GM12891 (cell line): Measurements from ENCODE around the gene TARBP1.

Experiments
- POLR2A ChIP-seq: IDR thresholded peaks from 2 replicates; pipeline ENCODE4 v1.6.1; 2011; ENCODE audit warnings: low read depth, low read length, control low read depth
- POLR2AphosphoS5 ChIP-seq: IDR thresholded peaks from 2 replicates; pipeline ENCODE4 v1.6.1; 2011; ENCODE audit warnings: low read depth, low read length, control low read depth
- SPI1 ChIP-seq: IDR thresholded peaks from 2 replicates; pipeline ENCODE4 v1.6.1; 2011; ENCODE audit warnings: low read depth, low read length, control low read depth

DNA sequence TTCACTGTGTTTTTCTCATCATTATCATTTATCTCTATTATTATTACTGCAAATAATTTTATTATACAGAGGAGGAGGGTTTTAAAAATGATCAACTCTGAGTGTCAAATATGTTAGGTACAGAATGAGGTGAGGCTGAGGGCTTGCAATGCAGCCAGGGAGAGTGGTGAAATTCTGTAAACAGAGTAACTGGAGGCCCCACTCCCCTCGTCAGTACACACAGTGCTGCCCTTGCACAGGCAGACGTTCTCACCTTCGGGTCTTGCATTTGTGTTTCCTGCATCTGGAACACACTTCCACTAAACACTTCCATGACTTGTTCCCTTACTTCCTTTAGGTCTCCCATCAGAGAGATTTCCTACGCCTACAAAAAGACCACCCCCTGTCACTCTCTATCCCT, 130.0 kb downstream of the TARBP1 start:
- TF ChIP-seq SPI1, result no peak
- TF ChIP-seq POLR2A, result no peak
- TF ChIP-seq POLR2AphosphoS5, result no peak
